HG03439 (cell line): ENCODE measurements around the gene VHLL.

Experiments
- ATAC-seq: cut with Tn5 transposase; IDR thresholded peaks from one replicate; pipeline ENCODE4 v1.9.1; 2021; ENCODE audit warnings: mild to moderate bottlenecking, moderate library complexity; ENCODE audit not compliant: unreplicated experiment

VHLL gene

DNA sequence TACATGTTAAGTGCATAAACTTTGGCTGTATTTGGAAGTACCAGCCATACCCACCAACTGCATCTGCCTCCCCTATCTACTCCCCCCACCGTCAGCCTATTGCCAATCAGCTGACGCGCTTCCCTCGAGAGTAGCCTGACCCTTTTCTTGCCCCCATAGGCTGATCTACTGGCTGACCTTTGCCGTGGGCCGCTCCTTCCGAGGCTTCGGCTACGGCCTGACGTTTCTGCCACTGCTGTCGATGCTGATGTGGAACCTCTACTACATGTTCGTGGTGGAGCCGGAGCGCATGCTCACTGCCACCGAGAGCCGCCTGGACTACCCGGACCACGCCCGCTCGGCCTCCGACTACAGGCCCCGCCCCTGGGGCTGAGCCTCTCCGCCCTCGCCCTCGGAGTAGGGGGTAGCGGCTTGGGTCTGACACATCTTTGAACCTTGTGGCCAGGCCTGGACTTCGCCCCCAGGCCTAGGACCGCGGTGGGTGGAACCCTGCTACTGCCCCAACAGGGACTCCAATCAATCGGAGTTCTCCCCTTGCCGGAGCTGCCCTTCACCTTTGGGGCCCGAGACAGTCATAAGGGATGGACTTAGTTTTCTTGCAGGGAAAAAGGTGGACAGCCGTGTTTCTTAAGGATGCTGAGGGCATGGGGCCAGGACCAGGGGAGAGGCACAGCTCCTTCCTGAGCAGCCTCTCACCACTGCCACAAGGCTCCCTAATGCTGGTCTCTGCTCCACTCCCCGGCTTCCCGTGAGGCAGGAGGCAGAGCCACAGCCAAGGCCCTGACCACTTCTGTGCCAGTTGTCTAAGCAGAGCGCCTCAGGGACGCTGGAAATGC lies 7.7 kb downstream of the VHLL start:
- ATAC-seq: no peak

DNA sequence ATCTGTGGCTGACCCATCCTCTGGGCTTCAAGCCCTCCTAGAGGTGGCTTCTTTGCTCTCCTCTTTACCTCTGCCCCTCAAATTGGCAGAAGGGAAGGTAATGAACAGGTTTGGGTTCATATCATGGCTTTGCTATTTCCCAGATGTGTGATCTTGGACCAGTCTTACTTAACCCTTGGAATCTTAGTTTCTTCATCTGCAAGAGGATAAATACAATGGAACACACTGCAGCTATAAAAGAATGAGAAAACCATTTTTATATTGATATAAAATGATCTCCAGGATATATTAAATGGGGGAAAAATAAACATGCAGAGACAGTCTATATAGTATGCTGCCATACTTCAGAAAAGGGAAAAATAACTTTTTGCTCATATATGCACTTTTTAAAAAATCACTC lies 9.2 kb downstream of the VHLL start:
- ATAC-seq: no peak

DNA sequence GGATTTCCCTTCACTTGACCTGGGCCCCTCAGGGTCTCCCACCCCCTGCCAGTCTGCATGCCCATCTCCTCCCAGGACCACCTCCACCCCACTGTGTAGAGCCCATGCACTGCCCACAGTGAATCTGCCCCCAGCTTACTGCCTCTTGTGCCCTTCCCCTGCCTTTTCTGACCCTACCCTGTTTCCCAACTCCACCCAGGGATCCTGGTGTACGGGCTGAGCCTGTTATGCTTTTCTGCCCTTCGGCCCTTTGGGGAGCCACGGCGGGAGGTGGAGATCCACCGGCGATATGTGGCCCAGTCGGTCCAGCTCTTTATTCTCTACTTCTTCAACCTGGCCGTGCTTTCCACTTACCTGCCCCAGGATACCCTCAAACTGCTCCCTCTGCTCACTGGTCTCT lies 13.0 kb downstream of the VHLL start:
- no peak for ATAC-seq

DNA sequence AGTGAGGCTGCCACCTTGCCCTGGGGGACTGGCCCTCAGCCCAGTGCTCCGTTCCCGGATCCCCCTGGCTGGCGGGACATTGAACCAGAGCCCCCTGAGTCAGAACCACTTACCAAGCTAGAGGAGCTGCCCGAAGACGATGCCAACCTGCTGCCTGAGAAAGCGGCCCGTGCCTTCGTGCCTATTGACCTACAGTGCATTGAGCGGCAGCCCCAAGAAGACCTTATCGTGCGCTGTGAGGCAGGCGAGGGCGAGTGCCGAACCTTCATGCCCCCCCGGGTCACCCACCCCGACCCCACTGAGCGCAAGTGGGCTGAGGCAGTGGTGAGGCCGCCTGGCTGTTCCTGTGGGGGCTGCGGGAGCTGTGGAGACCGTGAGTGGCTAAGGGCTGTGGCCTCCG lies 13.7 kb downstream of the VHLL start:
- no peak for ATAC-seq

DNA sequence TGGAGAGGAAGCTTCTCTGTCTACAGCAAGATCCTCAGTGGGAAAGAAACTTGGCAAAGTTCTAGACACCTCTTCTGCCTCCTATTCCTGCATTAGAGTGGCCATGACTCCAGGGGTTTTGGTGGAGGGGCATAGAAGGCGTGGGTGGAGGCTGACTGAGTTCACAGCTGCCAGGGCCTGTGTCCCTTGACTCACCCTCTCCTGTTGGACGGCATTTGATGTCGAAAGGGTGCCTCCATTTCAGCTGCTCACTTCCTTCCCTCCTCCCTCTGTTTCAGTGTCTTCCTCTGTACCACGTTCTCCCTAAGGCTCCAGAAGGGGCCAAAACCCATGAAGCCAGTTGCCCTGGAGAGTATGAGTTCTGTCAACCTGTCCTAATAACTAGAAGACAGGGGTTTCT lies 14.3 kb downstream of the VHLL start:
- ATAC-seq: no peak

DNA sequence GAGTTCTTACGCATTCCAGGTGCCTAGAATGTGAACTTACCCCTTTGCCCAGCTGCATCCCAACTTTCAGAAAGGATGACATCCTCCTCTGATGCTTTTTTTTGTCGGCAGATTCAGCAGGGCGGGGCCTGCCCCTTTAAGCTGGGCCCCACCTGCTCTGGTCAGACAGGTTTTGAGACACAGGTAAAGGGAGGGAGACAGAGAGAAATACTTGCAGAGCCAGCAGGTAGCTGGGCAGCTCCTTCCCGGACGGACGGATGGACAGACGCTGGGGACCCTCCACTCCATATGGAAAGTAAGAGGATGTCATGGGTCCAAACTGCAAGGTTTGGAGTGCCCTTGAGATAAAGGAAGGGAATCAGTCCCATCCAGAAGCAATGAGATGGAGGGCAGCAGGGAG lies 15.0 kb downstream of the VHLL start, which contains the start of gene TMEM79:
TSS of gene TMEM79 (plus strand) at position 214 of the 400 bp plus-strand sequence. CDS start 902 bp downstream, outside the sequence.
- no peak for ATAC-seq

DNA sequence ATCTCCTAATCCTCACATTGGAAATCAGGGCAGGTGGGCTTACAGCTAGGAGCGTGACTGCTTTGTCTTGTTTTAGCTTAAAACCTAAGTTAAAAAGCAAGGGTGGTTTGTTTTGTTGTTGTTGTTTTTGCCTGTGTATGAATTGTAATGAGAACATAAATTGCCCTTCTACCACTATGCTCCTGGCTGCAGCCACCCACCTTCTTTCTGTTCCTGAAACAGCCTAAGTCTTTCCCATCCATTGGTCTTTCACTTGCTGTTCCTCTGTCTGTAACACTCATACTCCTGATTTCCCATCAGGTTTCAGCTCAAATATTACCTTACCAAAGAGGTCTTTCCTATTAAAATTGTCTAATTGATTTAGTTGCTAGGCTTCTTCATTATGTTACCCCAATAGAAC lies 15.6 kb downstream of the VHLL start:
- no peak for ATAC-seq

DNA sequence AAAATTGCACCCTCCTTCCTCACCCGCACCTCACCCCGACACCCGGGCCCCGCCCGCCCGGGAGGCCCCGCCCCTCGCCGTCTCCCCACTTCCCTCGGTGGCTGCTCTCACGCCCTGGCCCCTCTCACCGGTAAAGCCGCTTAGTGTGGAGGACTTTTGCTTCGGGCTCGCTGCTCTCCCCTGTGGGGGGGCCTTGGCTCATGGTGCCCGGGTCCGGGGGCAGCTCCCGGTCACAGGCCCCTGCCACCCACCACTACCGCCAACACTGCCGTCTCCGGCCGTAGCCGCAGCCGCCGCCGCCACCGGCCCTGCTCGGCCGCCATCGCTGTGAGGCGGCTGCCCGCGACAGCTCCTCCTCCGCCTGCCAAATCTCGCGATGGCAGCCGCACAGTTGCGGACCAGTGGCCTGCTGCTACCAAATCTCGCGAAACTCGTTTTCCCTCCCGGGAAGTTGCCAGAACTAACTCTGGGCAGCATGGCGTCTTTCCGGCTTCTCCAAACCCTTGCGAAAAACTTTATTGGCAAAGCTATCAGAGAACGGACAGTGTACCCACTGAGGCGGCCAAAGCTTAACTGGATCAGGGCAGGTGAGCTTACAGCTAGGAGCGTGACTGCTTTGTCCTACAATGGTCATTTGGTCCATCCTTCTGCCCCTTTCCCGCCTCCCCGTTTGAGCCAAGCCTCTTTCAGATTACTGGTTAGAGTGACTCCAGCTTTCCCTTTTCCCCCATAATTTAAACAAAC lies 16.5 kb downstream of the VHLL start, which contains the start of gene SMG5:
TSS of gene SMG5 (minus strand) at position 347 of the 744 bp plus-strand sequence. CDS start at position 202, 145 bp downstream.
- peak; percentile 78 for ATAC-seq

DNA sequence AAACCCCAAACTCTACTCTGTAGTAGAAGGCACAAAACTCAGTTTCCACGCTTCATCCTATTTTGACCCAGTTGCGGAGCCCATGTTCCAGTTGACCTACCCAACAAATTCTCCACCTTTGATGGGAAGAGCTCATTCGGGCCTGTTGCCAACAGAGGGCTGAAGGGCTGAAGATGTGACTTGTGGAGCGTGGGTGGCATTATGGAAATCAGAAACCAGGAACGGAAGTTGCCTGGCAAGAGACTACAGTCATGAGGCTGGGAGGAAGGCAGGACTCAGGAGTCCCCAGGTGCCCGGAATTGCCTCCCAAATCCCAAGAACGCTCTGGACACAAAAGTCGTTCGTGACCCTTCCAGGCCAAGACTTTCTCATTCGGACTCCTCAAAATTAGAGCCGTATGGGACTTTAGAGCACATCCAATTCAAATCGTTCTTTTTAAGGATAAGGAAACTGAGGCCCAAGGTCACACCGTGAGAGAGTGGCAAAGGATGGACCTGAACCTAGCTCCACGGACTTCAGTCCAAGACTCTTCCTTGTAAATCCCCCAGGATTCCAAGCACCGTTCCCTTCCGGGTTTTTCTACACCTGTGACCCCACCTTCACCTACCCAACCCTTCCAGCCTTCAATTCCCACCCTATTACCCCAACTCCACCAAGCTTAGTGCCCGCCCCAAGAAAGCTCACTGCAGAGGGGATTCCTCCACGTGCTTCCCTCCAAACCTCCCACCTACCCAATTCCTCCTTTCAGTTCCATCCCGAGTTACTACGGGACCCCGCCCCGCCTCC lies 17.2 kb downstream of the VHLL start:
- peak; percentile 11 for ATAC-seq

DNA sequence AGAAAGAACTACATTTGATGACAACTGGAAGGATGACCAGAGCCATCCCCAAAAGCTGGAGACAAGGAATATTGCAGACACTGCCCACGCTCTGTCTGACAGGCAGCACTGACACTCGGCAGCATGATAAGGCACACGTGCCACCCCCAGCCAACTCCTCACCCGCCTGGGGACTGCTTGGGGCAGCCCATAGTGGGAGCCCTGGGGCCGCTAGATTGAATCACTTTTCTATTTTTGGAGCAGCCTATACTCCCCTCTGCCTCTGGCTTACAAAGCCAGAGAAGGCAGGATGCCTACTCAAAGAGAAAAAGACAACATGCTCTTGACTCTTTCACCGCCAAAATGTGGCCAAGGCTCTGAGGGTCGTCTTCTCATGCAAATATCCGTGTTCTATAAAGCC lies 17.8 kb downstream of the VHLL start:
- ATAC-seq: no peak

DNA sequence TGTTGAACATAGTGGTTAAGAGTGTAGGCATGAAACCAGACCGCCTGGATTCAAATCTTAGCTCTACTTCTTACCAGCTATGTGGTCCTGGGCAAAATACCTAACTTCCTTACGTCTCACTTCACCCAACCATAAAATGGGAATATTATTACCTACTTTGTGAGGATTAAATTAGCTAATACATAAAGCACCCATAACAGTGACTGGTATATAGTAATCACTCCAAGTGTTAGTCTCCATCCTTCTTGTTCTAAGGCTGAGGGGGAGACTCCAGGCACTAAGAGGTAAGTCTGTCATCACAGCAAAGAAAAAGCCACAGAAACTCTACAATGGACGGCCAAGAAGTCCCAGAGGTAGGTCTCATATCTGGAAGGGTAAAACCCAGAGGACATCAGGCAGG lies 19.3 kb downstream of the VHLL start:
- ATAC-seq: no peak

DNA sequence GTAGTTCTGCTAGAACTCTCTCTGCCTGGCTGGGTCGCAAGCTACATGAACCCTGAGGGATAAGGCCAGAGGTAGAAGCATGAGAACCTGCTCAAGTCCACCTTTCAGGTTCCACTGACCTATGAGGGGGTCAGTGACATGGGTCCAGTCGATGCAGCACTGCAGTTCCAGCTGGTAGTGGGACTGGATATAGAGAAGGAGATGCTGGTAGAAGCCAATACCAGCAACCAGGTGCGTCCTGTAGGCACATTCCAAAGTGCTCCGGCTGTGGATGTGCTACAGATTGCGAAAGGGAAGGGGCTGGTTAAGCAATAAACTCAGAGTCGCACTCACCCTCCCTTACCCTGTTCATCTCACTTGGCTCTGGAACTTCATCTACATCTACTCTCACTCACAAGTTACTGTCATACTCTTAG lies 22.1 kb downstream of the VHLL start:
- no peak for ATAC-seq

DNA sequence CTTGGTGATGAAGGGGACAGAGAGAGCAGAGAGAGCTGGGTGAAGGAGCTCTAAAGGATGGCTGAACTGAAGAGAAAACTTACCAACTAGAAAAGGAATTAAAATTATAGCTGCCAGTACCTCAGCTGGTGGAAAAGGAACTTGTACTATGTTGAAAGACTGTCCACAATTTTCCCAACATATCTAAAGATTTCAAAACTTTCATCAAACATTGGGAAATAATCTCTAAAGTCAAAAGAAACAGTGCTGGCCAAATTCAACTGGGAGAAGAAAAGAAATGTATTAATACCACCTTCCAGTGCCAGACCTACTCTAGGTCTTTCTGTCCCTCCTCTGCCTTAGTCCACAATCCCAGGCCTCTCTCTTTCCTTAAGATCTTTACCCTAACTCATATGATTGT lies 22.6 kb downstream of the VHLL start:
- ATAC-seq: no peak

DNA sequence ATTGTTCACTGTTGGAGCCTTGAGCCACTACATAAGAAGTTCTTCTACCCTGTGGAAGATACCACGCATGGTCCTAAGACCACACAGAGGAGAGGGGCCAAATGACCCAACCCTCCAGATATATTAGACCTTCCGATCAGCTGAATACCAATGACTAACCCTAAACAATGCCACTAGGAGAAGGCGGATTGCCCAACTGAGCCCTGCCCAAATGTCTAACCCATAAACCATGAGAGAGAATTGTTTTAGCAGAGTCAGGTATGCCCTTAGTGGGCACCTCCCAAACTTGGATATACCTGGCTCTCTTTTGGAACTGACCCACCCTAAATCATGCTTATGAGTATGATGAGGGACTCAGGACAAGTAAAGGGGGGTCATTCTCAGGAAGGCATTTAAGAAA lies 28.8 kb downstream of the VHLL start:
- ATAC-seq: no peak

DNA sequence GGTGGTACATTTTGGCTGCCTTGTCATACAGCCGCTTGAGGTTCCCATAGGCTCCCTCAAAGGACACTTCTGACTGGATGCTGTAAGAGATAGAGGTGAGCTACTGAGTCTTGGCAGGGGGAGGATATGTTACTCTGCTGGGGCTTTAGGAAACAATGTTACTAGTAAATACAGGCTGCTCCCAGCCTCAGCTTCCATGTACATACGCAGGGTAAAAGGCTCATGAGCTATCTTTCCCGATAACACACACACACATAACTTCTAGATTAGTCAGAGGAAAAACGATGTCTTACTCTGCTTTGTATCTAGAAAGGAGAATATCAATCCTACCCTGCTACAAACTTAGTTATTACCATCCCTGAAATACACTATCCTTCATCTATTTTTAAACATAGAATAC lies 30.8 kb downstream of the VHLL start:
- ATAC-seq: no peak

DNA sequence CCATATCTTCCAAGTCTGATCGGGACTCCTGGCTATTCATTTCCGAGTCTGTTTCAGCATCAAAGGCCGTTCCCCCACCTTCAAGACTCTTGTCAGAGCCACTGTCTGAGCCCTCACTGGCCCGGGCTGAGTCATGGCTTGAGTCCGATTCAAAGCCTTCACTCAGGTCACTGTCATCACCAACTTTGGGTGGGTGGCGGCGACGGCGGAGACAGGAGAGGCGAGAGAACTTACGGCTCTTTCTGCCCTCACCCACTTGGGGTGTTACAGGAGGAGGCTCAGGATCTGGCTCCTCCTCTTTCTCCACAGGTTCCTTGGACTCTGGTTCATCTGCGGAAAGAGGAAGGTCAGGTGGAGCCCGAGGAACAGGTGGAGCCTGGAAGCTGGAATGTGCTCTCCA lies 33.1 kb downstream of the VHLL start:
- ATAC-seq: no peak

DNA sequence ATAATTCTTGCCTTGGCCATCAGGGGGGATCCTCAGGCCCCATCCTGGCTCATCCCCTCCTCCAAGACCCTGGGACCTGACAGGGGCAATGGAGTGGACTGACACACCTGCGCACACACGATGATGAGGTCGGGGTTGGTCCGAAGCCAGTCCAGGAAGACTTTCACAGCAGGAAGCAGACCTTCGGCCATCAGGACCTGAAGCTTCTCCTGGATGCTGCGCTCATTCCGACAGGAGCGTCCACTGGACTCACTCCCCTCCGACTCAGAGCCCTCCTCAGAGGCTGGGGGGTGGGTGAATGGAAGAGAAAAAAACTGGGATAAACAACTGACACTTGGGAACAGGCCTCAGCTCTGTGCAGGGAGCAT lies 35.8 kb downstream of the VHLL start:
- ATAC-seq: no peak

DNA sequence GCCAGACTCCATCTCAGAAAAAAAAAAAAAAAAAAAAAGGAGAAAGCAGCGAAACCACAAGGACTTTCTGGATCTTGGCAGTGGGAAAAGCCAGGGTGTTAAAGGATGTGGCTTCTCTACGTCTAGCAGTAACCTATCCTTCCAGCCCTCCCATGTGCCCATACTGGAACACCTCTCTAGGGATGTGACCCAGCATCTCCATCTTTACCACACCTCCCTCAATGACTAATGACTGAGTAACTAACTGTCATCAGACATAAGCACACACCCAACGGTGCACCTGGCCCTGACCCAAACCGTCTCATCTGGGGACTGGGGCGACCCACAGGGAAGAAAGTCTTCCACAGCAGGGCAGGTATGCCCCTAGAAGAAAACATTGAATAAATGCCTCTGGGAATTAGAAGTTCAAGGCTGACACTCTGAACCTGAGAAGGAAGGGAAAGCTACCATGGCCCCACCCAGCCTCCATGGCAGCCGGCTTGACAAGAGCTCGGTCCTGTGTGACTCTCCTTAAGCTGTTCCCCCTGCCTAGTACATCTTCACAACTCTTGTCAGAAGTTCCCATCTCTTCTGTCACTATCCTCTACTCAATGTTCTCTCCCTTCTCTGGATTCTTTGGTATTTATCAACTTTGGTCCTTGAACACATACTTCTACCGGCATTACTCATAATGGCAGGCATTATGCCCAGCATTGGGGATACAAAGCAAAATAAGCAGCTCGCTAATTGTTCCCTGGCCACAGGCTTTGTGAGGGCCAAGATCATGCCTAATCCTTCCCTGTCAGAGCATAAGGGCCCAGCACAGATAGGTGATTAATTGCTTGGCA lies 36.4 kb downstream of the VHLL start:
- ATAC-seq: no peak

DNA sequence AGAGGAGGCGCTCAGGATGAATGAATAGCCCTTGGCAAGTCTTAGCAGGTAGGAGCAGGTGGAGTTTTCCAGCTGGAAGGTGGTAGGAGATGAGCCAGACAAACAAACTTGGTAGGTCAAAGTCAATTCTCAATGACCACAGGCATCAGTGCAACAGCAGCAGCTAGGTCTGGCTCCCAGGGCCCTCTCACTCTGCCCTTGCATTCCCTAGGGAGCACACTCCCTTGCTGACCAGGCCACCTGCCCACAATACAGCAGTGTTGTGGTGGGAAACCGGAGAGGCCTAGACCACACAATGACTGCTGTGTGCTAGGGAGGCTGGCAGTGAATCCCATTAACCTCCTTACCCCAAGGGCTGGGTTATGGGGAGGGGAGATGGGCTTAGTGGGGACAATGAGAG lies 38.2 kb downstream of the VHLL start:
- ATAC-seq: no peak

DNA sequence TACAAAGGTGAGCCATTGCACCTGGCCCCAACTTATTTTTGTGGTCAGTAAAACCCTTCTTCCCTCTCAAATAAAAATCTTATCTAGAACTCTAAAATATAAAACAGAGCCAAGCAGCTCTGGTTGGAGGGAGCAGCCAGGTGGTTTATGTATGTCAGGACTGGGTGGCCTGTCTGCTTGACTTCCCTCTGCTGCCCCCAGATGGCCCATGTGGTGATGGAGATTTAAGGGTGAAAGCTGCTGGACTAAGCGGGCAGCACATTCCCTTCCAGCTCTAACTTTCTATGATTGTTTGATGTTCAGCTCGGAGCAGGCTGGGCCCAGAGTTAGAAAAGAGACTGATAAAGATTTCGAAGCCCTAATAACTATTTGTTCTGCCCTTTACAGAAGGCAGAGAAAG lies 39.3 kb downstream of the VHLL start:
- no peak for ATAC-seq

DNA sequence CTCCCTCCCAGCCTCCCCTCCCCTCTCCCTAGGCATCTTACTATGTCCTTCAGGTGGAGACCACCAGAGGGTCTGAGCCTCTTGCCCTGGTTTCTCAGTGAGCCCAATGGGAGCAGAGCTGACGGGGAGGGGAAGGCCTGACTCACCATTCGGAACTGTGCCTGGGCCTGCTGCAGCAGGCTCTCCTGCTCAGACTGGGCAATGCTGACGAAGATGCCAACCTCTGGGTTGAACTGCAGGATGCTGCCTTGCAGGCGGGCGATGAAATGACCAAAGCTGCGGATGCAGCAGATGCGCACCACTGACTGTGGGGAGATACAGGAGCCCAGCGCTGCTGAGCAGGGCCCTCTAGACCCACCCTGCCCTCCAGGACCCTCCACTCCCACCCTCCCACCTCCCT lies 40.2 kb downstream of the VHLL start:
- no peak for ATAC-seq
